GM19238 (cell line): Measurements from ENCODE around the gene E2F4.

Experiments used
- DNase-seq: peaks from one replicate; pipeline ENCODE4 v3.0.0; 2011; ENCODE audit warnings: low spot score; ENCODE audit not compliant: insufficient read length

Gene E2F4

DNA sequence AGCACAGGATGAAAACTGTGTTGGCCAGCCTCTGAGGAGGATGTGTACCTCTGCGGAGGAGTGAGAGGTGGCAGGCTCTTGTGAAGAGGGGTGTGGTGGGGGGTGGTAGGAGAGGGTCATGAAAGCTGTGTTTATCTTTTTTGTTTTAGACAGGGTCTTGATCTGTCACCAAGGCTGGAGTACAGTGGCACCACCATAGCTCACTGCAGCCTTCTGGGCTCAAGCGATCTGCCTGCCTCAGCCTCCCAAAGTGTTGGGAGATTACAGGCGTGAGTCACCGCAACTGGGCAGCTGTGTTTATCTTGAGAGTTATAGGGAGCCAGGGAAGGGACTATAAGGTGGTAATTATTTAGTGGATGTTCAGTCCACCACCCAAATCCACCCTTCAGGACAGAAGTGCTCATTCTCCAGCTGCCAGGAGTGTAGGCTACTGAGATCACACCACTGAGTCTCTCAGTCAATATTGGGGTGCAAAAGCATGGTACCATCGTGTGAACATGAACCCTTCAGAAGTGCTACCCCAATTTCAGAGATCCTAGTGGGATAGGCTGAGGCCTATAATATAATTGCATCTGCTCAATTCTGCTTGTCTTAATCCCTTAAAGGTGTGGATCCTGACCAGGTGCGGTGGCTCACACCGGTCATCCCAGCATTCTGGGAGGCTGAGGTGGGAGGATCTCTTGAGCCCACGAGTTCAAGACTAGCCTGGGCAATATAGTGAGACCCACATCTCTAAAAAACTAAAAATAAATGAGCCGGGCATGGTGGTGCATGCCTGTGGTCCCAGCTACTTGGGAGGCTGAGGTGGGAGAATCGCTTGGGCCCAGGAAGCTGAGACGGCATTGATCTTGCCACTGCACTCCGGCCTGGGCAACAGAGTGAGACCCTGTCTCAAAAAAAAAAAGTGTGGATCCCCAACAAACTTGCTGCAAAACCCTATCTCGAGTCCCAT lies 1.2 kb upstream of the E2F4 start:
- DNase-seq: no peak

DNA sequence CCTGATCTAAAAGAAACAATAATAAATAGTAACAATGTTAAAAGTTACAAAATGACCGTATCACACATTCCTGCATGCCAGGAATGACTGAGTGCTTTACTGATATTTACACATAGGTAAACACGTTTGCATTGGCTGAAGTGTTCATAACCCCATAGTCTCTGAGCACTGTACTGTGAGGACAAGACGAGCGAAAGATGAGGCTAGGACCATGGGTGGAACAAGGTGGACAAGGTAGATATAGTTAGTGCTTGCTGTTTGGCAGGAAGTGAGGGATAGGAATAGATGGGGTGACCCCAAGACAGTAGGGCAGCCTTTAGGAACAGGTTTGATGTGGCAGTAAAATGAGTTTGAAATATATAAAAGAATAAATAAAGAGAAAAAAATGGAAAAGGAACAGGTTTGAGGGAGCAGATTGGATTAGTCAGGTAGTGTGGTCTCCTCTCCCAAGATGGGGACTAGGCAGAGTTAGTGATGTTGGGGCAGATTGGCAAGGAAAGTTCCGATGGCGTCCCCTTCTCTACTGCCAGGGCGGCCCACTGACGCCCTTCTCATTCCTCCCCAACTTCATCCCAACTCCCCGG lies 452 bp upstream of the E2F4 start:
- no peak for DNase-seq

DNA sequence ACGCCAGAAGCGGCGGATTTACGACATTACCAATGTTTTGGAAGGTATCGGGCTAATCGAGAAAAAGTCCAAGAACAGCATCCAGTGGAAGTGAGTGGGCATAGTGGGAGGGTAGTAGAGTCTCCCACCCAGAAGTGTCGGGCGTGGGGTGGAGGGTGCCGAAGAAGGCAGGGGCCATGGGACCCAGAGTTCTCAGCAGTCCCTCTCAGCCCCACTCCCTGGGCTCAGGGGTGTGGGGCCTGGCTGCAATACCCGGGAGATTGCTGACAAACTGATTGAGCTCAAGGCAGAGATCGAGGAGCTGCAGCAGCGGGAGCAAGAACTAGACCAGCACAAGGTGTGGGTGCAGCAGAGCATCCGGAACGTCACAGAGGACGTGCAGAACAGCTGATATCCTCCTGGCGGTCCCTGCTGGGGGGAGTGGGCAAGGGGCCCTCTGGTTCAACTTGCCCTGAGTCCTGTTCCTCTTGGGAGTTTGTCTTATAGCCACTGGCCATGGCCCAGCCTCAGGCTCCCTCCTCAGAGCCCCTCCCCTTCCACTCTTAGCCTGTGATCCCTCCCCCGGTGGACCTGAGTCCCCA lies 916 bp downstream of the E2F4 start:
- no peak for DNase-seq

DNA sequence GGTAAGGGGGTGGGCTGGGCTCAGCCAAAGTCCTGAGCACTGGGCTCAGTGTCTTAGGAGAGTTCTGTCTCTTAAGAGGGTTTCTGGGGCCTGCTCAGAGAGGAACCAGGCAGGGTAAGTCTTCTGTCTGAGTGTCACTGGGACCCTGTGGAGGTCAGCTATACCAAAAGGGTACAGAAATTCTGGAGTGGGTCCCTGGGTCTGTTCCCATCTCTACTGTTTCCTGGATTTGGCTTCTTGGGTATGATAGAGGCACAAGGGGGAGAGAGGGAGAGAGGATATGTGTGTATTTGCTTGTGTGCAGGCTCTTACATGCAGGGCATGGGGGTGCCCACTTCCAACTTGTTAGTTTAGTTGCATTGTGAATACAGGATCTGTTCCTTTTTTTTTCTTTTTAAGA lies 1.6 kb downstream of the E2F4 start:
- no peak for DNase-seq

DNA sequence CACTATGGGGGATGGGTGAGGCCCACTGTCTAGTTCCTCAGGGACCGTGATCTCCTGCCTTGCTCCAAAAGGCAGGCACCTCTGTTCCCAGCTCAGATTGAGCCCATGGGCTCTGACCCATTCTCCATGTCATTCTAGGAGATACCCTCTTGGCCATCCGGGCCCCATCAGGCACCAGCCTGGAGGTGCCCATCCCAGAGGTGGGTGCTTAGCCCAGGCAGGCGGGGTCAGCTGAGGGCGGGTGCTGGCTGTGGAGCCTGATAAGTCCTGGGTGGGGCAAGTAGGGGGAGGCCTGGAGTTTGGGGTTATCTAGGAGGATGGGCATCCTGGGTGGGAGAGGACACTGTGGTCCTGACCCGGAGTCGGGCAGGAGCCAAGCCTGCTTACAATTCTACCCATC lies 2.3 kb downstream of the E2F4 start:
- DNase-seq: no peak

DNA sequence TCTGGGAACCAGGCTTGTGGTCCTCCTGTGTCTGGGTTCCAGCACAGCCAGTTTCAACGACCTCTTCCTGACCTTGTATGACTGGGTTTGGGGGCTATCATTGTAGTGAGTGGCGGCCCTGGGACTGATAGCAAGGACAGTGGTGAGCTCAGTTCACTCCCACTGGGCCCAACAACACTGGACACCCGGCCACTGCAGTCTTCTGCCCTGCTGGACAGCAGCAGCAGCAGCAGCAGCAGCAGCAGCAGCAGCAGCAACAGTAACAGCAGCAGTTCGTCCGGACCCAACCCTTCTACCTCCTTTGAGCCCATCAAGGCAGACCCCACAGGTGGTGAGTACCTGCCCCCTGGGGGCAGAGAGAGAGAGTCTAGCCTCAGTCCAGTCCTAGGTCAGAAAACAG lies 3.7 kb downstream of the E2F4 start:
- DNase-seq: no peak

DNA sequence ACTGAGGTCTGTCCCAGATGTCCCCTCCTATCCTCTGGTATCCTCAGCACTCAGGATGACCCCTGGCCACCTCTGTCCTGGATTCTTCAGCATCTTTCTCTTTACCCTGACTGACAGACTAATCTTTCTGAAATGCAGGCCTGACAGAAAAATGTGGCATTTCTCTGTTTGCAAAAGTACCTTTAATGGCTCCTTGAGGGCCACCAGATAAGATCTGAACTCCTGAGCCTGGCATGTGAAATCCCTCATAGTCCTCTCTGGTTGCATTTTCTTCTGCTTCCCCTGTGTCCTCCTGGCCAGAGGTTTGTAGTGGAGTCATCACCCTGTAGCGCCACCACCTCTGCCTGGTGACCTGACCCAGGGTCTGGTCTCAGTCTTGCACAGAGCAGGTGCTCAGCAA lies 4.9 kb downstream of the E2F4 start:
- no peak for DNase-seq

DNA sequence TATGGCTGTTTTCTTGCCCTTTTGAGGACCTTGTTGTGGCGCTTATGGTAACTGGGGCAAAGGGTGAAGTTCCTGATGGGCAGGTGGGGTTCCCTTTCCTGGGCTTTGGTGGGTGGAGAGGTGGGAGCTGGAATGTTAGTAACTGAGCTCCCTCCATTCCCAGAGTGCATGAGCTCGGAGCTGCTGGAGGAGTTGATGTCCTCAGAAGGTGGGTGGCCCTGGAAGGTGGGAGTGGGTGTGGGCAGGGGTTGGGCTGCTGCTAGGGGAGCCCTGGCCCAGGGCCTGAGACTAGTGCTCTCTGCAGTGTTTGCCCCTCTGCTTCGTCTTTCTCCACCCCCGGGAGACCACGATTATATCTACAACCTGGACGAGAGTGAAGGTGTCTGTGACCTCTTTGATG lies 5.7 kb downstream of the E2F4 start:
- no peak for DNase-seq

DNA sequence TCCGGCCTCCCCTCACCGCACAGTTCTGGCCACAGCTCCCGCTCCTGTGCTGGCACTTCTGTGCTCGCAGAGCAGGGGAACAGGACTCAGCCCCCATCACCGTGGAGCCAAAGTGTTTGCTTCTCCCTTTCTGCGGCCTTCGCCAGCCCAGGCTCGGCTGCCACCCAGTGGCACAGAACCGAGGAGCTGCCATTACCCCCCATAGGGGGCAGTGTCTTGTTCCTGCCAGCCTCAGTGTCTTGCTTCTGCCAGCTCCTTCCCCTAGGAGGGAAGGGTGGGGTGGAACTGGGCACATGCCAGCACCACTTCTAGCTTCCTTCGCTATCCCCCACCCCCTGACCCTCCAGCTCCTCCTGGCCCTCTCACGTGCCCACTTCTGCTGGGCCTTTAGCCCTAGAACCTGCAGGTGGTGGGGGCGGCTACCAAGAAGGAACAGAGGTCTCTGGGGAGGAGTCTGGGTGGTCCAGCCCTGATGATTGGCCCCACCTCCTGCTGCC lies 6.3 kb downstream of the E2F4 start:
- no peak for DNase-seq

DNA sequence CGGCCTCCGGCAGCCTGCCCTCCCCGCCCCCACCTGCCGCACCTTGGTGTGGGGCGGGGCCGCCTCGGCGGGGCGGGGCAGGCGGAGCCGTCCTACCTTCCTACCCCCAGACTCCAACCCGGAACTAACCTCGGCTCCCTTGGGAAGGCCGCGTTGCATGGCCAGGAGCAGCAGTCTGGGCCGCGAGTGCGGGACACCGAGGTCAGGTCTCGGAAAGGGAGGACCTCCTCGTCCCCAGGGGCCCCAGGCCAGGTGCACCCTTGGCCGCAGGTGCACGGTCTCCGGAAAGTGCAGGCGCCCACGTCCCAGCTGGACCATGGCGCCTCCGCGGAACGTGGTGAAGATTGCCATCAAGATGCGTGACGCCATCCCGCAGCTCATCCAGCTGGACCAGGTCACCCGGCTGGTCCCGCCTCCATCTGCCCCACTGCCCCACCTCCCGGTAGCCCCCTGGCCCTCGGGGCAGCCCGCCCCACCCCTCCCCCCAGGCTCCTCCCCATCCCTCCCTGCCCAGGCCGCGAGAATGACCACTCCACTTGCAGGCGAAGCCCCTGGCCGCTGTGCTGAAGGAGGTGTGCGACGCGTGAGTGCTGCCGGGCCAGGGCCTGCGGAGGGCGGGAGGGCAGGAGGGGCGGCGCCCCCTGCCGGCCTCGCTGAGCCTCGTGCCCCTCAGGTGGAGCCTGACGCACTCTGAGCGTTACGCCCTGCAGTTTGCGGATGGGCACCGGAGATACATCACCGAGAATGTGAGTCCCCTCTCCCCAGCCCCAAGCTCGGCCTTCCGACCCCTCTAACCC lies 7.3 kb downstream of the E2F4 start, which contains the start of gene ELMO3:
Gene ELMO3, plus strand, starts transcription at position 121 of the 797 bp plus-strand sequence. Its CDS starts 196 bp downstream, at position 317.
- DNase-seq: no peak

DNA sequence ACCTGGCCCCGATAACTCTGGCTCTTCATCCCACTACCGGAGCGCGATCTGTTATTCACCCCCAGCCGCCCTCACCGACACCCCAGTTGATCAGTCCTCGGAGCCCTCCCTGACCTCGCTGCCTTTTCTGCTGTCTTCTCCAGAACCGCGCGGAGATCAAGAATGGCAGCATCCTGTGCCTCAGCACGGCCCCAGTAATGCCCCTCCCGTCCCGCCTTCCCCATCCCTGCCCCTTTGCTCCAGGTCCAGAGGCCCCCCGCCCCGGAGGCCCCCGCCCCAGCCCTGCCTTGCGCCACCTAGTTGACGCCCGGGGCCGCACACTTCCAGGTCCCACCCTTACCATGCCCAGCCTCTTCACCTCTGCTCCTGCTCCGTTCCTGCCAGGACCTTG lies 7.8 kb downstream of the E2F4 start:
- no peak for DNase-seq

DNA sequence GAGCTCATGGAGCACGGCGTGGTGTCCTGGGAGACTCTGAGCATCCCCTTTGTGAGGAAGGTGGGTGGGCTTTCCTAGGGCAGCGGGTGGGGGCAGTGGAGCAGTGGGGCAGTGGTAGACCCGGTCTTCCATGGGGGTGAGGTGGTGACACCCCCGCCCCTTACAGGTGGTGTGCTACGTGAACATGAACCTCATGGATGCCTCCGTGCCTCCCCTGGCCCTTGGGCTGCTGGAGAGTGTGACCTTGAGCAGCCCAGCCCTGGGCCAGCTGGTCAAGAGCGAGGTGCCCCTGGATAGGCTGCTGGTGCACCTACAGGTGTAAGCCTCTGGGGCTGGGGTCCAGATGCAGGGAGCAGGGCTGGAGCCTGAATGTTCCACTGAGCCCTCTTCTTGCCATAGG lies 8.5 kb downstream of the E2F4 start:
- no peak for DNase-seq

DNA sequence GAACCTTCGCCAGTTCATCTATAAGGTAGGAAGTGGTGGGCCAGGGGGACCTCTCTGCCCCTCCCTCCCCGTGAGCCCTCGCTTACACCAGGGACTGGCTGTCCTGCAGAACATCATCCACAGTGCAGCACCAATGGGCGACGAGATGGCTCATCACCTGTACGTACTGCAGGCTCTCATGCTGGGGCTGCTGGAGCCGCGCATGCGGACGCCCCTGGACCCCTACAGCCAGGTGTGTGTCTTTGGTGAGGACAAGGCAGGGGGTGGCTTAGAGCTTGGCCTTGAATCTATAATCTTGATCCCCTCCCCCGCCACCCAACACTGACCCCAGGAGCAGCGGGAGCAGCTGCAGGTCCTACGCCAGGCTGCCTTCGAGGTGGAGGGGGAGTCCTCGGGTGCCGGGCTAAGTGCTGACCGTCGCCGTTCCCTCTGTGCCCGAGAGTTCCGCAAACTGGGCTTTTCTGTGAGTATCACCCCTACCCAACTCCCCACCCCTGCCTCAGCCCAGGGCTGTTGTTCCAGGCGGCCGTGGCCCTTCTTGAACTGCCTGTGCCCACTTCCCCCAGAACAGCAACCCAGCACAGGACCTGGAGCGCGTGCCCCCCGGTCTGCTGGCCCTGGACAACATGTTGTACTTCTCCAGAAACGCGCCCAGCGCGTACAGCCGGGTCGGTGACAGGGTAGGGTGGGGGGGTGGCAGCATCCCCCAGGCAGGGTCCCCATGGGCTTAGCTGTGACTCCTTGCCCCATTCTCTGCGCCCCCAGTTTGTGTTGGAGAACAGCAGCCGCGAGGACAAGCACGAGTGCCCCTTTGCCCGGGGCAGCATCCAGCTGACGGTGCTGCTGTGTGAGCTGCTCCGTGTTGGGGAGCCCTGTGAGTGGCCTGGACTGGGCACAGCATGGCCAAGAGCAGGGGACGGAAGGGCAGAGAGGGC lies 9.7 kb downstream of the E2F4 start:
- DNase-seq: no peak

DNA sequence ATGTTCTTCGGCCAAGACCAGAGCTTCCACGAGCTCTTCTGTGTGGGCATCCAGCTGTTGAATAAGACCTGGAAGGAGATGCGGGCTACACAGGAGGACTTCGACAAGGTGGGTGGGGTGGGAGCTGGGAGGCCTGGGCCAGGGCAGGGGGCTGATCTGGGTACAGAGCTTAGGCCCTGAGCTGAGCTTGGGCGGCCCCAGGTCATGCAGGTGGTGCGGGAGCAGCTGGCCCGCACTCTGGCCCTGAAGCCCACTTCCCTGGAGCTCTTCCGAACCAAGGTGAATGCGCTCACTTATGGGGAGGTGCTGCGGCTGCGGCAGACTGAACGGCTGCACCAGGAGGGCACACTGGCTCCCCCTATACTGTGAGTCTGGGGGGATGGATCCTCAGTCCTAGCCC lies 10.5 kb downstream of the E2F4 start:
- DNase-seq: no peak

DNA sequence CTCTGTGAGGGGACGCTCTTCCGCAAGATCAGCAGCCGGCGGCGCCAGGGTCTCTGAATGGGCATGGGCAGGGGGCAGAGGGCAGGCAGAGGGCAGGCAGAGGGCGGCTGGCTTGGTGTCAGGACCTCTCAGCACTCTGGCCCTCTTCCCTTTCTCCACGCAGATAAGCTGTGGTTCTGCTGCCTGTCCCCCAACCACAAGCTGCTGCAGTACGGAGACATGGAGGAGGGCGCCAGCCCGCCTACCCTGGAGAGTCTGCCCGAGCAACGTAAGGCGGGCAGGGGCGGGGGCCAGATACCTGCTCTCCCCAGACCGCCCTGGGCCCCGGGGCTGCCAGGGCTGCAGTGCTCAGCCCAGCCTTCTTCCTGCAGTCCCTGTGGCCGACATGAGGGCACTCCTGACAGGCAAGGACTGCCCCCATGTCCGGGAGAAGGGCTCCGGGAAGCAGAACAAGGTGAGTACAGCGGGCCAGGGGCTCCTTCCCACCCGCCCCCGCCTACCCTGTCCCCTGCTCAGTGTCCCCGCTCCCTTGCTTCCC lies 11.1 kb downstream of the E2F4 start:
- no peak for DNase-seq

DNA sequence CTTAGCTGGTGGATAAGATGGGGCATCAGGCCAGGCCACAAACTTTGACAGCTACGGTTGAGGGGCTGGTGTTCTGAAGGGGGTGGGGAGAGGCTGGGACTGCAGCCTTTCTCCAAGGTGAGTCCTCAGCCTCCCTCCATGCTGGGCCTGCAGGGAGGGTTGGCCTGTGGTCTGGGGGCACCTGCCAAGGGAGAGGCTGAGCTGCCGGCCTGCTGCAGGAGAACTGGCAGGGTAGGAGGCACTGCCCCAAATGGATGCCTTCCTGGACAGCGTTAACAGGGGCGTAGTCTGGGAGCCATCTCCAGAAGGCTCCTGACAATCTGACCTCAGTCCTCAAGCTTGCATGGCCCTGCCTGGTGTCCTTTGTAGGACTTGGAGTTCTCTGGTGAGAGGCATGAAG lies 12.1 kb downstream of the E2F4 start:
- no peak for DNase-seq

DNA sequence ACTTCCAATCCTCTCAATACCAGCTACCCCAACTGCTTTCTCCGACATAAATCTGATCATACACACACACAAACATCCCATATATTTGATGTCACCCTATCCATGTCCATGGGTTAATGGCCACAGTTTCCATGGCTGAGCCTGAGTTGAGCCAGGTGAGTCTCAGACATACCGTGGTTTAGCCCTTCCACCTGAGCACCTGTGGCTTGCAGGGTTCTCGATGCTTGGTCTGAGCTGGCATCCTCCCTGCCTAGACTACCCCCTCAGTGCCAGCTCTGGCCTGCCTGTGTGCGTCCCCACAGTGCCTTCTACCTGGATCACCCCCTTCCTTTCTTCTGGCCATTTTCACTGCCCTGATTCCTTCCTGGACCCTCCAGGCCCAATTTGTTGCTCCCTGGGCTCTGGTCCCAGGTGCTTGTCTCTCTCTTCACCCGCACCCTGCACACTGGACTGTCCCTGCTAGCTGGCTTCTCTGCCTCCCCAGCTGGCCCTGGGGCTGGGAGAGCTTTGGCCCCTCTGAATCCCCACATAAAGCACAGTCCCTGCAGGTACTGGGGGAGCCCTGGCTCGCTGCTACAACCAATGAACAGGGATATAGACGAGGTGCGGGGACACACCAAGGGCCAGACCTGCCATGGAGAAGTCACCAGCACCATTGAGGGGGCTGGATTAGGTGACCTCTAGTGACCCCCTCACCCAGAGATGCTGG lies 14.3 kb downstream of the E2F4 start:
- no peak for DNase-seq

DNA sequence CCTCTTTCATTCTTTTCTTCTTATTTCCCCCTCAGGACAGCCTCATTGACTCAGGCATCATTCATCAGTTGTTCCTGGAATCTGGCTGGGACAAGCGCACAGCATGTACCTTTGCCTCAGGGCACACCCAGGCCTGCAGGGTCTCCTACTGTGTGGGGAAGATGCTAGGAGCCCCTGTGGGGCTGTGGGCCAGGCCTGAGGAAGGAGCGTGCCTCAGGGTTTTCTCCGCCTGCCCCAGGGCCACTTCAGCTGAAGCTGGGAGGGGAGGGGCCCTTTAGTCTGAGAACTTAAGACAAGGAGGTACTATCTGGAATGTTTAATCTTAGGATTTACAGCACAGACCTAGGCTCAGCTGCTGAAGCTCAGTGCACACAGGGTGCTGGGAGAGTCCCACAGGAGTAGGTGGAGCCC lies 14.9 kb downstream of the E2F4 start:
- no peak for DNase-seq

DNA sequence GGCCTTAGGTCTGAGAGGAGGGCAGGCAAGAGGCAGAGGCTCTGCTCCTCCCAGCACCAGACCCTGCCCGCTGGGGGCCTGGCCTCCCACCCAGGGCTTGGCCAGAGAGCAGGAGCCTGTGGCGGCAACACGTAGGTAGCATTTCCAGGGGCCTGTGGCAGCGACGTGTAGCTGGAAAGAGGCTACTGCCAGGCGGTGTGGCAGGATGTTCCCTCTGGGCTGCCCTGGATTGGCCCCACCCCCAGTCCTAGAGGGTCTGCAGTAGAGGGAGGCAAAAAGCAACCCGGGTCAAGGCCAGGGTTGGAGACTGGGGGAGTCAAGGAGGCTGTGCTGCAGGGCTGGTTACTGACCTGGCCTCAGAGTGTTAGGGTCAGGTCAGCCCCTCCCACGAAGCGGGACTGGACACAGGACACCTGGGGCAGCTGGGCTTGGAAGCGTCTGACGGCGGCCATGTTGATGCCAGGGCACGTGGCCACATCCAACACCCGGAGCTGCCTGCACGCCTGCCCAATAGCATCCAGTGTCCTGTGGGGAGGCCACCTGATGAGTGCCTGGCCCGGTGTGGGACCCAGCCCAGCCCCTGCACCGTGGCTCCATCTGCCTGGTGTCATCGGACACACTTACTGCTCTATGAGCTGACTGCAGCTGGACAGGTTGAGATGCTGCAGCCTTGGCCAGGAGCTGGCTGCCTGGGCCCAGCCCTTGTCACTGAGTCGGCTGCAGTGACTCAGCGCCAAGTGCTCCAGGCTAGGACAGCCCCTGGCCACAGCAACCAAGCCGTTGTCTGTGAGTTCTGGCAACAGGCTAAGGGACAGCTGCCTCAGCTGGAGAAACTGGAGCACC lies 15.5 kb downstream of the E2F4 start:
- no peak for DNase-seq
